Endothelial cell of umbilical vein (primary cell): ENCODE data around the gene CADPS.

Experiments
- CTCF ChIP-seq, 2 donors: IDR thresholded peaks; 1 replicate in 1 of 2; 2 replicates in 1 of 2; pipeline ENCODE4 v1.5.1; 2011; ENCODE audit warnings: low read length in 2 of 2, mild to moderate bottlenecking in 2 of 2, moderate library complexity in 2 of 2, control low read depth in 1 of 2, inconsistent platforms in 1 of 2, low read depth in 1 of 2; ENCODE audit not compliant: insufficient read depth in 1 of 2; ENCODE audit errors: extremely low read depth in 1 of 2
- EZH2 ChIP-seq: IDR thresholded peaks from 2 replicates; pipeline ENCODE4 v1.6.1; 2012; ENCODE audit warnings: borderline replicate concordance, low read depth, mild to moderate bottlenecking, moderate library complexity, low read length, inconsistent platforms; ENCODE audit not compliant: severe bottlenecking
- POLR2A ChIP-seq: IDR thresholded peaks from 2 replicates; pipeline ENCODE4 v1.6.1; 2012; ENCODE audit warnings: low read depth, mild to moderate bottlenecking, control low read depth, low read length
- POLR2AphosphoS5 ChIP-seq: IDR thresholded peaks from 2 replicates; pipeline ENCODE4 v1.6.1; 2012; ENCODE audit warnings: low read depth, mild to moderate bottlenecking, control low read depth, low read length, moderate library complexity; ENCODE audit not compliant: insufficient read depth
- TF ChIP-seq, protein P1 (sequence below): IDR thresholded peaks from 2 replicates; pipeline ENCODE4 v1.6.1; 2011; ENCODE audit not compliant: insufficient read depth, insufficient read length

- TF ChIP-seq POLR2A (no peak), CTCF (IDR thresholded peaks at IDR 0.05; ENCODE audit: extremely low read depth in 1 of 2, insufficient read depth in 1 of 2, low read depth in 1 of 2, low read length in 2 of 2) (no peak), POLR2AphosphoS5 (no peak), EZH2 (no peak)
- TF ChIP-seq, protein P1, sequence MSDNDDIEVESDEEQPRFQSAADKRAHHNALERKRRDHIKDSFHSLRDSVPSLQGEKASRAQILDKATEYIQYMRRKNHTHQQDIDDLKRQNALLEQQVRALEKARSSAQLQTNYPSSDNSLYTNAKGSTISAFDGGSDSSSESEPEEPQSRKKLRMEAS: no peak
These were observed 515.7 kb downstream of the CADPS start for GRCh38 chr3:62359531-62359930.
